NT2/D1 (cell line): ENCODE measurements around the gene KCNIP1.

Experiments
- SUZ12 ChIP-seq: IDR thresholded peaks from 2 replicates; pipeline ENCODE4 v1.6.1; 2011; ENCODE audit not compliant: insufficient read length, insufficient read depth; ENCODE audit errors: extremely low read depth
- YY1 ChIP-seq: IDR thresholded peaks from 2 replicates; pipeline ENCODE4 v1.6.1; 2011; ENCODE audit not compliant: insufficient read length, insufficient read depth
- ZNF274 ChIP-seq: IDR thresholded peaks from 2 replicates; pipeline ENCODE4 v1.6.1; 2011; ENCODE audit warnings: mild to moderate bottlenecking, low read depth, low read length

- TF ChIP-seq ZNF274 (no peak), YY1 (no peak), SUZ12 (no peak)
These were observed 33.8 kb downstream of the KCNIP1 start for GRCh38 chr5:170537451-170538095.
